SK-N-SH (cell line): Measurements from ENCODE around the gene KCNJ16. TPM values are rescaled to one million over a fixed set of nuclear protein-coding genes. Genes with fewer than 3 reads are reported as not detected.

ENCODE experiments used
- CTCF ChIA-PET: fragments of 300-600, 350-600 bp; formaldehyde crosslinking; extraction: SDS; loops from one replicate; lab custom pipeline; 2021; lab: Yijun Ruan, JAX
- POLR2A ChIA-PET: fragments of 350-600 bp; sonication (Branson Sonifier 250); formaldehyde crosslinking; extraction: SDS; loops from one replicate; lab custom pipeline; 2020; ENCODE audit warnings: antibody characterized with exemption, inconsistent platforms; lab: Yijun Ruan, JAX
- DNase-seq: peaks from one replicate; pipeline ENCODE4 v3.0.0; 2012
- H2AFZ ChIP-seq: fragments of 200-600 bp; sonication (generic); 2 replicates; pipeline ENCODE4 v1.8.1; 2016; ENCODE audit warnings: antibody characterized with exemption, mild to moderate bottlenecking, low read depth
- H3F3A ChIP-seq: fragments of 200-600 bp; sonication (generic); replicated peaks from 2 replicates; pipeline ENCODE3; 2016; ENCODE audit warnings: antibody characterized with exemption, mild to moderate bottlenecking; ENCODE audit not compliant: insufficient read depth
- H3K27ac ChIP-seq, 2 experiments: fragments of 200-500 bp in 1 of 2; fragments of 200-600 bp in 1 of 2; sonication (Bioruptor generic) in 1 of 2; sonication (generic), shearing (Covaris generic) in 1 of 2; 2 replicates each; pipeline versions ENCODE4 v1.5.1 to v1.6.1; 2014 to 2016; ENCODE audit warnings: low read depth in 2 of 2, inconsistent platforms in 1 of 2, low read length in 1 of 2, mild to moderate bottlenecking in 1 of 2, mixed read lengths in 1 of 2
- H3K27me3 ChIP-seq: fragments of 200-600 bp; sonication (generic), shearing (Covaris generic); 2 replicates; pipeline ENCODE4 v1.6.1; 2016; ENCODE audit warnings: mixed run types; ENCODE audit not compliant: insufficient read depth
- H3K36me3 ChIP-seq, 2 experiments: fragments of 200-500 bp in 1 of 2; fragments of 200-600 bp in 1 of 2; sonication (Bioruptor generic) in 1 of 2; sonication (generic) in 1 of 2; replicated peaks in 1 of 2; 2 replicates each; pipeline versions ENCODE3 to v1.5.1; 2014 to 2016; ENCODE audit warnings: low read length in 1 of 2, mild to moderate bottlenecking in 1 of 2; ENCODE audit not compliant: insufficient read depth in 2 of 2, control insufficient read depth in 1 of 2
- H3K4me1 ChIP-seq, 2 experiments: fragments of 200-500 bp in 1 of 2; fragments of 200-600 bp in 1 of 2; sonication (Bioruptor generic) in 1 of 2; sonication (generic), shearing (Covaris generic) in 1 of 2; 2 replicates each; pipeline versions ENCODE4 v1.5.1 to v1.6.1; 2014 to 2016; ENCODE audit warnings: low read depth in 1 of 2, low read length in 1 of 2, mixed run types in 1 of 2; ENCODE audit not compliant: insufficient read depth in 2 of 2, control insufficient read depth in 1 of 2
- H3K4me2 ChIP-seq: fragments of 200-600 bp; sonication (generic), shearing (Covaris generic); 2 replicates; pipeline ENCODE4 v1.6.1; 2017; ENCODE audit warnings: mixed run types
- H3K4me3 ChIP-seq, 2 experiments: fragments of 200-500 bp in 1 of 2; fragments of 200-600 bp in 1 of 2; sonication (Bioruptor generic) in 1 of 2; sonication (generic), shearing (Covaris generic) in 1 of 2; 2 replicates each; pipeline versions ENCODE4 v1.5.1 to v1.8.1; 2014 to 2016; ENCODE audit warnings: low read depth in 2 of 2, inconsistent platforms in 1 of 2, low read length in 1 of 2, mild to moderate bottlenecking in 1 of 2, mixed read lengths in 1 of 2, moderate library complexity in 1 of 2
- H3K79me2 ChIP-seq: fragments of 200-600 bp; sonication (generic); 2 replicates; pipeline ENCODE4 v1.8.1; 2017; ENCODE audit warnings: mild to moderate bottlenecking; ENCODE audit not compliant: insufficient read depth
- H3K9ac ChIP-seq: fragments of 200-600 bp; sonication (generic); 2 replicates; pipeline ENCODE4 v1.6.1; 2017; ENCODE audit warnings: mixed run types
- H3K9me2 ChIP-seq: fragments of 200-600 bp; sonication (generic); 2 replicates; pipeline ENCODE4 v1.6.1; 2017; ENCODE audit warnings: mixed run types
- H3K9me3 ChIP-seq: fragments of 200-600 bp; sonication (generic); 2 replicates; pipeline ENCODE4 v1.6.1; 2017; ENCODE audit warnings: mixed run types, mild to moderate bottlenecking, moderate library complexity
- H4K20me1 ChIP-seq: fragments of 200-600 bp; sonication (generic); 2 replicates; pipeline ENCODE4 v1.6.1; 2017; ENCODE audit warnings: mild to moderate bottlenecking, mixed run types; ENCODE audit not compliant: insufficient read depth
- ELF1 ChIP-seq: IDR thresholded peaks from 2 replicates; pipeline ENCODE4 v1.4.0; 2012
- GABPA ChIP-seq: IDR thresholded peaks from 2 replicates; pipeline ENCODE4 v1.4.0; 2012; ENCODE audit warnings: low read depth, mild to moderate bottlenecking
- JUND ChIP-seq: IDR thresholded peaks from 2 replicates; pipeline ENCODE4 v1.4.0; 2012
- MEF2A ChIP-seq: IDR thresholded peaks from 2 replicates; pipeline ENCODE4 v1.4.0; 2012; ENCODE audit warnings: low read depth, borderline replicate concordance
- NRF1 ChIP-seq: IDR thresholded peaks from 2 replicates; pipeline ENCODE4 v1.6.1; 2012; ENCODE audit warnings: low read depth, mild to moderate bottlenecking, low read length
- POLR2AphosphoS5 ChIP-seq: IDR thresholded peaks from 2 replicates; pipeline ENCODE4 v1.6.1; 2012; ENCODE audit warnings: low read depth, low read length
- RAD21 ChIP-seq: IDR thresholded peaks from 2 replicates; pipeline ENCODE4 v1.6.1; 2012; ENCODE audit warnings: mild to moderate bottlenecking, low read length
- SIN3A ChIP-seq: IDR thresholded peaks from 2 replicates; pipeline ENCODE4 v1.6.1; 2012; ENCODE audit warnings: low read depth, mild to moderate bottlenecking, low read length, moderate library complexity, borderline replicate concordance
- TAF1 ChIP-seq: IDR thresholded peaks from 2 replicates; pipeline ENCODE4 v1.6.1; 2012; ENCODE audit warnings: low read depth, mild to moderate bottlenecking, low read length, moderate library complexity, borderline replicate concordance
- TEAD4 ChIP-seq: IDR thresholded peaks from 2 replicates; pipeline ENCODE4 v1.4.0; 2012; ENCODE audit warnings: mild to moderate bottlenecking, borderline replicate concordance; ENCODE audit not compliant: insufficient read depth
- USF1 ChIP-seq: IDR thresholded peaks from 2 replicates; pipeline ENCODE4 v1.4.0; 2012; ENCODE audit warnings: low read depth, borderline replicate concordance
- YY1 ChIP-seq: IDR thresholded peaks from 2 replicates; pipeline ENCODE4 v1.4.0; 2012; ENCODE audit warnings: low read depth, mild to moderate bottlenecking
- WGBS: methylation state at CpG from one replicate; pipeline ENCODE4 v1.1.6; 2017; ENCODE audit warnings: low lambda C conversion rate; 5-methylcytosine and 5-hydroxymethylcytosine counted together
- polyA plus RNA-seq, 3 experiments: library from polyadenylated mRNA; depleted of rRNA; stranded (reverse); fragments of >200 nt; gene quantifications; 2 replicates each; pipeline ENCODE4 v1.2.3, GENCODE V29; 2012
- TF ChIP-seq, protein P1 (sequence below): fragments of 200-600 bp; sonication (generic); IDR thresholded peaks from 2 replicates; pipeline ENCODE4 v1.6.1; 2017; ENCODE audit warnings: antibody characterized with exemption, mild to moderate bottlenecking, moderate library complexity
- TF ChIP-seq, protein P2 (sequence below): IDR thresholded peaks from 2 replicates; pipeline ENCODE4 v1.4.0; 2012; ENCODE audit warnings: low read depth, borderline replicate concordance
- TF ChIP-seq, protein P3 (sequence below): IDR thresholded peaks from 2 replicates; pipeline ENCODE4; 2012

The KCNJ16 gene
- polyA plus RNA-seq, 1 of the 3 experiments (the other 2 are of a cell fraction): not detected

GRCh38 chr17:70123193-70123592 lies 48.2 kb downstream of the KCNJ16 start:
- Histone ChIP-seq H2AFZ (no peak overlapping the region), H3K27ac (no peak overlapping the region), H3K4me3 (no peak overlapping the region), H3K79me2 (no peaks in the 10 kb centered on the region), H3F3A (no peaks in the 10 kb centered on the region), H3K9me2 (no peaks in the 10 kb centered on the region), H3K27me3 (no peaks in the 10 kb centered on the region), H3K4me2 (no peak overlapping the region), H3K36me3 (no peaks in the 10 kb centered on the region), H3K9me3 (no peaks in the 10 kb centered on the region), H4K20me1 (no peaks in the 10 kb centered on the region), H3K4me1 (no peaks in the 10 kb centered on the region), H3K9ac (no peak overlapping the region)
- ChIA-PET POLR2A (no interaction called here), CTCF (interaction anchor here (1.2 to 2.0 kb wide), 4 partner anchors 9 to 516 kb away, joined by 3 to 9 read pairs (median 4); no protein-coding TSS in a partner anchor)
- no peak for DNase-seq
- WGBS: 68% methylated on average over 2 of the region's 2 CpGs
- TF ChIP-seq YY1 (no peak), USF1 (no peak), TEAD4 (no peak), RAD21 (no peak), GABPA (no peak), NRF1 (no peak), ELF1 (no peak), JUND (no peak), TAF1 (no peak), SIN3A (no peak), MEF2A (no peak), POLR2AphosphoS5 (no peak)
- TF ChIP-seq, protein P1, sequence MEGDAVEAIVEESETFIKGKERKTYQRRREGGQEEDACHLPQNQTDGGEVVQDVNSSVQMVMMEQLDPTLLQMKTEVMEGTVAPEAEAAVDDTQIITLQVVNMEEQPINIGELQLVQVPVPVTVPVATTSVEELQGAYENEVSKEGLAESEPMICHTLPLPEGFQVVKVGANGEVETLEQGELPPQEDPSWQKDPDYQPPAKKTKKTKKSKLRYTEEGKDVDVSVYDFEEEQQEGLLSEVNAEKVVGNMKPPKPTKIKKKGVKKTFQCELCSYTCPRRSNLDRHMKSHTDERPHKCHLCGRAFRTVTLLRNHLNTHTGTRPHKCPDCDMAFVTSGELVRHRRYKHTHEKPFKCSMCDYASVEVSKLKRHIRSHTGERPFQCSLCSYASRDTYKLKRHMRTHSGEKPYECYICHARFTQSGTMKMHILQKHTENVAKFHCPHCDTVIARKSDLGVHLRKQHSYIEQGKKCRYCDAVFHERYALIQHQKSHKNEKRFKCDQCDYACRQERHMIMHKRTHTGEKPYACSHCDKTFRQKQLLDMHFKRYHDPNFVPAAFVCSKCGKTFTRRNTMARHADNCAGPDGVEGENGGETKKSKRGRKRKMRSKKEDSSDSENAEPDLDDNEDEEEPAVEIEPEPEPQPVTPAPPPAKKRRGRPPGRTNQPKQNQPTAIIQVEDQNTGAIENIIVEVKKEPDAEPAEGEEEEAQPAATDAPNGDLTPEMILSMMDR: no peak
- TF ChIP-seq, protein P2, sequence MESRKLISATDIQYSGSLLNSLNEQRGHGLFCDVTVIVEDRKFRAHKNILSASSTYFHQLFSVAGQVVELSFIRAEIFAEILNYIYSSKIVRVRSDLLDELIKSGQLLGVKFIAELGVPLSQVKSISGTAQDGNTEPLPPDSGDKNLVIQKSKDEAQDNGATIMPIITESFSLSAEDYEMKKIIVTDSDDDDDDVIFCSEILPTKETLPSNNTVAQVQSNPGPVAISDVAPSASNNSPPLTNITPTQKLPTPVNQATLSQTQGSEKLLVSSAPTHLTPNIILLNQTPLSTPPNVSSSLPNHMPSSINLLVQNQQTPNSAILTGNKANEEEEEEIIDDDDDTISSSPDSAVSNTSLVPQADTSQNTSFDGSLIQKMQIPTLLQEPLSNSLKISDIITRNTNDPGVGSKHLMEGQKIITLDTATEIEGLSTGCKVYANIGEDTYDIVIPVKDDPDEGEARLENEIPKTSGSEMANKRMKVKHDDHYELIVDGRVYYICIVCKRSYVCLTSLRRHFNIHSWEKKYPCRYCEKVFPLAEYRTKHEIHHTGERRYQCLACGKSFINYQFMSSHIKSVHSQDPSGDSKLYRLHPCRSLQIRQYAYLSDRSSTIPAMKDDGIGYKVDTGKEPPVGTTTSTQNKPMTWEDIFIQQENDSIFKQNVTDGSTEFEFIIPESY: no peak
- TF ChIP-seq, protein P3, sequence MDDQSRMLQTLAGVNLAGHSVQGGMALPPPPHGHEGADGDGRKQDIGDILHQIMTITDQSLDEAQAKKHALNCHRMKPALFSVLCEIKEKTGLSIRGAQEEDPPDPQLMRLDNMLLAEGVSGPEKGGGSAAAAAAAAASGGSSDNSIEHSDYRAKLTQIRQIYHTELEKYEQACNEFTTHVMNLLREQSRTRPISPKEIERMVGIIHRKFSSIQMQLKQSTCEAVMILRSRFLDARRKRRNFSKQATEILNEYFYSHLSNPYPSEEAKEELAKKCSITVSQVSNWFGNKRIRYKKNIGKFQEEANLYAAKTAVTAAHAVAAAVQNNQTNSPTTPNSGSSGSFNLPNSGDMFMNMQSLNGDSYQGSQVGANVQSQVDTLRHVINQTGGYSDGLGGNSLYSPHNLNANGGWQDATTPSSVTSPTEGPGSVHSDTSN: no peak
